ENCODE data around the gene SPON2. TPM values are rescaled to one million over a fixed set of nuclear protein-coding genes. Genes with fewer than 3 reads are reported as not detected.

SPON2 gene
- 5.1 TPM for total RNA-seq

GRCh38 chr4:1172228-1172851 is at the start of gene SPON2:
Gene SPON2 (minus strand): TSS chr4:1172583.

Small RNA genes lying within 50 kb of the gene (small RNA-seq; reads per million reads assigned to genes)
- not detected for gene RF00554

Other genes starting within 250 kb of the SPON2 start
- 46.8 TPM for gene GAK, start 240.3 kb downstream of the SPON2 start, total RNA-seq
- gene TMEM175, start 240.1 kb downstream of the SPON2 start, total RNA-seq, result 26.1 TPM
- 10.4 TPM for gene DGKQ, start 199.0 kb downstream of the SPON2 start, total RNA-seq
- 7.8 TPM for gene IDUA, start 185.5 kb downstream of the SPON2 start, total RNA-seq
- 1.8 TPM for gene SLC26A1, start 179.2 kb downstream of the SPON2 start, total RNA-seq
- 5.5 TPM for gene FGFRL1, start 161.0 kb downstream of the SPON2 start, total RNA-seq
- 3.5 TPM for gene RNF212, start 59.0 kb downstream of the SPON2 start, total RNA-seq
- 182 TPM for gene CTBP1, start 76.5 kb upstream of the SPON2 start, total RNA-seq
- 43.6 TPM for gene MAEA, start 117.3 kb upstream of the SPON2 start, total RNA-seq
- 9.5 TPM for gene UVSSA, start 174.6 kb upstream of the SPON2 start, total RNA-seq
- not detected for gene NKX1-1, start 233.9 kb upstream of the SPON2 start, total RNA-seq

All from diencephalon (tissue), 1 donor.